Kidney epithelial cell (primary cell): Measurements from ENCODE around the gene KLF1. TPM values are rescaled to one million over a fixed set of nuclear protein-coding genes. Genes with fewer than 3 reads are reported as not detected.
"Not testable (repeated sequence)": the region's sequence is repeated elsewhere in the genome, so short reads cannot be mapped to it uniquely, and the experiment has no call there.

ENCODE experiments used
- DNase-seq: peaks from one replicate; pipeline ENCODE4 v3.0.0-alpha.2; 2010; ENCODE audit warnings: low read depth
- H3K27me3 ChIP-seq: 2 replicates; pipeline ENCODE4 v1.6.0; 2011; ENCODE audit warnings: low read length; ENCODE audit not compliant: control insufficient read depth, insufficient read depth
- H3K36me3 ChIP-seq: 2 replicates; pipeline ENCODE4 v1.5.1; 2011; ENCODE audit warnings: low read length; ENCODE audit not compliant: control insufficient read depth, insufficient read depth
- H3K4me3 ChIP-seq: 2 replicates; pipeline ENCODE4 v1.5.1; 2011; ENCODE audit warnings: low read depth, mild to moderate bottlenecking, control low read depth, low read length
- total RNA-seq: library from RNA; depleted of rRNA; stranded (reverse); fragments of >200 nt; gene quantifications from 2 replicates; pipeline ENCODE4 v1.2.3, GENCODE V29; 2015
- TF ChIP-seq, protein P1 (sequence below): IDR thresholded peaks from 2 replicates; pipeline ENCODE4 v1.5.1; 2011; ENCODE audit warnings: mild to moderate bottlenecking, moderate library complexity, low read length, control low read depth, inconsistent platforms; ENCODE audit not compliant: insufficient read depth, poor library complexity, severe bottlenecking

The KLF1 gene
- total RNA-seq, 1 donor from 2014 or later, result not detected

DNA sequence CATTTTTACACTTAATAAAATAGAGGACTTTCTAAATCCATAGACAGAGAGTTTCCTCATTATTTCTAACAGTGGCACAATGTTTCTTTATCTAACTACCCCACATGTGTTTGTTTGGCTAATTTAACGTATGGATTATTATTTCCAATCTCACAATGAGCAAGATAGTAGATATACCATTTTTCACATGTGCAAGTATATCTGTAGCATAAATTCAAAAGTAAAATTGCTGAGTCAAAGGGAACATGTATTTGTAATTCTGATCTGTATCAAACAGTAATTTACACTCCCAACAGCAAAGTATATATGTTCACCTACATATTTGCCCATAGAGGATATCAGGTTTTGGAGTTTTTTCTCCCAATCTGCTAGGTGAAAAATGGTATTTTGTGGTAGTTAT, 30.3 kb downstream of the KLF1 start:
- no peak for DNase-seq
- no peak overlapping the region for H3K4me3 ChIP-seq
- H3K27me3 ChIP-seq, result no peaks in the 10 kb centered on the region
- TF ChIP-seq, protein P1, sequence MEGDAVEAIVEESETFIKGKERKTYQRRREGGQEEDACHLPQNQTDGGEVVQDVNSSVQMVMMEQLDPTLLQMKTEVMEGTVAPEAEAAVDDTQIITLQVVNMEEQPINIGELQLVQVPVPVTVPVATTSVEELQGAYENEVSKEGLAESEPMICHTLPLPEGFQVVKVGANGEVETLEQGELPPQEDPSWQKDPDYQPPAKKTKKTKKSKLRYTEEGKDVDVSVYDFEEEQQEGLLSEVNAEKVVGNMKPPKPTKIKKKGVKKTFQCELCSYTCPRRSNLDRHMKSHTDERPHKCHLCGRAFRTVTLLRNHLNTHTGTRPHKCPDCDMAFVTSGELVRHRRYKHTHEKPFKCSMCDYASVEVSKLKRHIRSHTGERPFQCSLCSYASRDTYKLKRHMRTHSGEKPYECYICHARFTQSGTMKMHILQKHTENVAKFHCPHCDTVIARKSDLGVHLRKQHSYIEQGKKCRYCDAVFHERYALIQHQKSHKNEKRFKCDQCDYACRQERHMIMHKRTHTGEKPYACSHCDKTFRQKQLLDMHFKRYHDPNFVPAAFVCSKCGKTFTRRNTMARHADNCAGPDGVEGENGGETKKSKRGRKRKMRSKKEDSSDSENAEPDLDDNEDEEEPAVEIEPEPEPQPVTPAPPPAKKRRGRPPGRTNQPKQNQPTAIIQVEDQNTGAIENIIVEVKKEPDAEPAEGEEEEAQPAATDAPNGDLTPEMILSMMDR, result no peak
- H3K36me3 ChIP-seq, result no peaks in the 10 kb centered on the region

DNA sequence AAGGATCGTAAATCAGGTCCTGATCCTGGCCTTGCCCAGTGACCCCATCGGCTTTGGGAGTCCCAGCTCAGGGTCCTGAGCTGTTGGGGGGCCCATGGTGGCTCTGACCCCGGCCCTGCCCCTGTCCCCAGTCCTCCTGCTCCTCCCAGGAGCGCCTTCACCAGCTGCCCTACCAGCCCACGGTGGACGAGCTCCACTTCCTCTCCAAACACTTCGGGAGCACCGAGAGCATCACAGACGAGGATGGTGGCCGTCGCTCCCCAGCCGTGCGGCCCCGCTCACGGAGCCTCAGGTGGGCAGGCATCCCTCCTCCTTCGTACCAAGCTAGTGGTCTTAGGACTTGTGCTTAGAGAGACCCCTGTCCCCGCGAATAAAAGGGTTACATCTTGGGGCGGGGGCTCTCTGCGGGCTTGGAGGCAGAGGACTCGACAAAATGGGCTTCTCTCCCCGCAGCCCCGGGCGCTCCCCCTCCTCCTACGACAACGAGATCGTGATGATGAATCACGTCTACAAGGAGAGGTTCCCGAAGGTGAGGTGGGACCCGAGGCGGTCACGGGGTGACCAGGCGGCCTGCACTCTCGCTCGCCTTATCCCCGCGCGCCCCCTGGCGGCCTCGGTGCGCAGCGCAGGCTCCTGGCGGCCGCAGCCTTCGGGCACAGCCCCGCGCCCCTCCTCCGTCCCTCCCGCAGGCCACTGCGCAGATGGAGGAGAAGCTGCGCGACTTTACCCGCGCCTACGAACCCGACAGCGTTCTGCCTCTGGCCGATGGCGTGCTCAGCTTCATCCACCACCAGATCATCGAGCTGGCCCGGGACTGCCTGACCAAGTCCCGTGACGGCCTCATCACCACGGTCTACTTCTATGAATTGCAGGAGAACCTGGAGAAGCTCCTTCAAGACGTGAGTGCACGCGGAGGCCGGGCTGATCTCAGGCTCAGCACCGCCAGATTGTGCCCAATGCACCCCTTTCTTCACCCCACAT, 39.6 kb downstream of the KLF1 start:
- DNase-seq, result peak; percentile 43
- Histone ChIP-seq H3K4me3 (no peak overlapping the region), H3K36me3 (no peaks in the 10 kb centered on the region), H3K27me3 (peaks cover 11% of the 10 kb centered on the region)
- TF ChIP-seq, protein P1, result peak; percentile 66

DNA sequence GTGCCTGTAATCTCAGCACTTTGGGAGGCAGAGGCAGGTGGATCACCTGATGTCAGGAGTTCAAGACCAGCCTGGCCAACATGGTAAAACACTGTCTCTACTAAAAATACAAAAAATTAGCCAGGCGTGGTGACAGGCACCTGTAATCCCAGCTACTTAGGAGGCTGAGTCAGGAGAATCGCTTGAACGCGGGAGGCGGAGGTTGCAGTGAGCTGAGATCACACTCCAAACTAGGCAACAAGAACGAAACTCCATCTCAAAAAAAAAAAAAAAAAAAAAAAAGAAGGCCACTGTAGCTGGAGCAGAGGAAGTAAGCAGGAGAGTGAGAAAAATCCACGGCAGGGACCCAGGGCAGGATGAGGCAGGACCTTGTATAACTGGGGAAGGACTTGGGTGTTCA, 40.4 kb downstream of the KLF1 start:
- not testable (repeated sequence) for H3K36me3 ChIP-seq

DNA sequence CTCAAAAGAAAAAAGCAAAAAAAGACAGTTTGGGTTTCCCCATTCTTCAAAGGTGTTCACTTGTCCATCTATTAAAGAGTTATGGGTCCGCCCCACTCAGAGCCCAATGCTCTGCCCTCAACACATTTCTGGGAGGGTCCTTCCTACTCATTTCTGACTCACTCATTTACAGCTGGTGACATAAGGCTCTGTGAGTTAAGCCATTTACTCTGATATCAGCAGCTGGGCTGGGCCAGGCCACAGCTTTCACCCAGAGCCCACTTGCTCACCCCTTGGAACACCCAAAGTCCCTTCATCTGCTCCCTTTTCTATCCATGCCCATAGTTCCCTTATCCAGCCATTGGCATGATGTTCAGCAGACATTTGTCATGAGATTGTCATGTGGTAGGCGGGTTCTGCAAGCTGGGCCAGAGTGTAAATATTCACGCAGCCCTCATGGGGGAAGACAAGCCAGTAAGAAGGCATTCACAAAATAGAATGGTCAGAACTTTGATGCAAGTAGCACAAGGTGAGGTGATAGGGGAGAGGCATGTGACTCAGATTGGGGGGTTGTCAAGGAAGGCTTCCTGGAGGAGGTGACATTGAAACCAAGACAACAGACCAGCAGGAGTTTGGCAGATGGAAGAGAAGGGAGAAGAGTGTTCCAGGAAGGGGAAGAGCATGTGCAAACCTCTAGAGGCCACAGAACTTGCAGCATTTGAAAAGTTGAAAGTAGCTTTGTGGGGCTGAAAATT, 42.8 kb downstream of the KLF1 start:
- TF ChIP-seq, protein P1, result no peak
- Histone ChIP-seq H3K27me3 (peaks cover 37% of the 10 kb centered on the region), H3K36me3 (no peaks in the 10 kb centered on the region), H3K4me3 (no peak overlapping the region)
- DNase-seq, result no peak

More for the DNA sequence above, 40.4 kb downstream of the KLF1 start:
- H3K4me3 ChIP-seq, DNase-seq: not testable (repeated sequence)
- H3K27me3 ChIP-seq, result peaks cover 15% of the 10 kb centered on the region

DNA sequence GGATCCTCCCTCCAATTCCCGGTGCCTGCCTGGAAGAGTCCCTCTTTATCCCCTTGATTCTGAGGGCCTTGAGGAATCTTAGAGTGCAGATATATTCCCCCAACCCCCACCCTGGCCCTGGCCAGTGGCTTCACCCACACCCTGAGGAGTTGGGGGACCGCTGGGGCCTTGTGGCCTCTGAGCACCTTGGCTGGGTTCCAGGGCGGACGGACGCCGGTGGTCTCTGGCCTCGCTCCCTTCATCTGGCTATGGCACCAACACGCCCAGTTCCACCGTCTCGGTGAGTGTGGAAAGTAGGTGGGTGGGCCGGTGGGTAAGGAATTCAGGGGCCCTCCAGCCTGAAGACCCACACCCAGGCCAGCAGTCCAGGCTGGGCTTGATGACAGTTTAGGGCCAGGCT, 43.7 kb downstream of the KLF1 start:
- H3K4me3 ChIP-seq, result no peak overlapping the region
- no peaks in the 10 kb centered on the region for H3K36me3 ChIP-seq
- peaks cover 46% of the 10 kb centered on the region for H3K27me3 ChIP-seq
- TF ChIP-seq, protein P1, result no peak
- no peak for DNase-seq

DNA sequence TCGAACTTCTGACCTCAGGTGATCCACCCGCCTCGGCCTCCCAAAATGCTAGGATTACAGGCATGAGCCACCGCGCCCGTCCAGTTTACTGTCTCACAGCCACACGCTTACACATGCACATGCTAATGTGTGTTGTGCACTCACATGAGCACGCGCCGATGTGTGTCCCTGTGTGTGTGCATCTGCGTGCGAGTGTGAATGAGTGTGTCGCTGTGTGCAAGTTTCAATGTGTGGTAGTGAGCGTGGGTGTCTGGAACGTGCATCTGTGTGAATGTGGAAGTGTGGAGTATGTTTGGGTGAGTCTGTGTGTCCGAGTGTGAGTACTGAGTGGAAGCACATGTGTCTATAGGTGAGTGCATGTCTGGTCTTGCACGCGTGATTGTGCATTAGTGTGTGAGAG, 44.5 kb downstream of the KLF1 start:
- no peak for DNase-seq
- TF ChIP-seq, protein P1, result no peak
- Histone ChIP-seq H3K27me3 (peaks cover 51% of the 10 kb centered on the region), H3K36me3 (no peaks in the 10 kb centered on the region), H3K4me3 (no peak overlapping the region)
